T47D (cell line): Measurements from ENCODE around the gene NFATC1.

ENCODE experiments used
- DNase-seq, 2 experiments: peaks; one replicate each; pipeline versions ENCODE4 v3.0.0 to v3.0.0-alpha.2; 2011 to 2012; ENCODE audit warnings: low read depth in 1 of 2, low spot score in 1 of 2
- JUND ChIP-seq: IDR thresholded peaks from 2 replicates; pipeline ENCODE4 v1.6.1; 2012; ENCODE audit warnings: low read depth
- in situ Hi-C: cut with HindIII; loops from 2 replicates; pipeline ENCODE4 v1.10.0; 2016; ENCODE audit warnings: low sequenced_read_pairs, low pct_unique_long_range_greater_than_20kb

The NFATC1 gene

GRCh38 chr18:79452190-79452990, 56.7 kb downstream of the NFATC1 start:
- no peak for TF ChIP-seq JUND
- DNase-seq: no peak
- in situ Hi-C loops: no loop called here

GRCh38 chr18:79452991-79453645, 57.4 kb downstream of the NFATC1 start:
- in situ Hi-C loops: no loop called here
- no peak for DNase-seq
- TF ChIP-seq JUND: no peak

- in situ Hi-C loops: no loop called here
- DNase-seq: no peak
- no peak for TF ChIP-seq JUND
Observed at GRCh38 chr18:79453816-79454735, 58.3 kb downstream of the NFATC1 start.

DNA sequence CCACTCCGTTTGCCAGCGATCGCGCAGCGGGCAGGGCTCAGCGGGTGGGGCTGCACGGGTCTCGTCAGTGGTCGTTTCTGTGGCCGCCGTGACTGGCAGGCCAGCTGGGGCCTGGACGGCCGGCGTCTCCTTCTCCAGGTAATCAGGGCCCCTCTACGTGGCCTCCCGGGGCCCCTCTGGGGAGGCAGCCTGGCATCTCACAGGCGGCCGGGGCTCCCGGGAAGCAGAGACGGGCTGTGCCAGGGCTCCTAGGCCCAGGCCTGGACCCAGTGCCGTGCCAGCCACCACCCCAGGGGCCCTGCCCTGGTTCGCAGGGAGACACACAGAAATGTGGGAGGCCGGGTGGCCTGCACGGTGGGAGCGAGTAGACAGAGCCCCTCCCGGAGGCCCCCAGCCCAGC, 59.5 kb downstream of the NFATC1 start:
- DNase-seq: no peak
- in situ Hi-C loops: no loop called here
- no peak for TF ChIP-seq JUND

DNA sequence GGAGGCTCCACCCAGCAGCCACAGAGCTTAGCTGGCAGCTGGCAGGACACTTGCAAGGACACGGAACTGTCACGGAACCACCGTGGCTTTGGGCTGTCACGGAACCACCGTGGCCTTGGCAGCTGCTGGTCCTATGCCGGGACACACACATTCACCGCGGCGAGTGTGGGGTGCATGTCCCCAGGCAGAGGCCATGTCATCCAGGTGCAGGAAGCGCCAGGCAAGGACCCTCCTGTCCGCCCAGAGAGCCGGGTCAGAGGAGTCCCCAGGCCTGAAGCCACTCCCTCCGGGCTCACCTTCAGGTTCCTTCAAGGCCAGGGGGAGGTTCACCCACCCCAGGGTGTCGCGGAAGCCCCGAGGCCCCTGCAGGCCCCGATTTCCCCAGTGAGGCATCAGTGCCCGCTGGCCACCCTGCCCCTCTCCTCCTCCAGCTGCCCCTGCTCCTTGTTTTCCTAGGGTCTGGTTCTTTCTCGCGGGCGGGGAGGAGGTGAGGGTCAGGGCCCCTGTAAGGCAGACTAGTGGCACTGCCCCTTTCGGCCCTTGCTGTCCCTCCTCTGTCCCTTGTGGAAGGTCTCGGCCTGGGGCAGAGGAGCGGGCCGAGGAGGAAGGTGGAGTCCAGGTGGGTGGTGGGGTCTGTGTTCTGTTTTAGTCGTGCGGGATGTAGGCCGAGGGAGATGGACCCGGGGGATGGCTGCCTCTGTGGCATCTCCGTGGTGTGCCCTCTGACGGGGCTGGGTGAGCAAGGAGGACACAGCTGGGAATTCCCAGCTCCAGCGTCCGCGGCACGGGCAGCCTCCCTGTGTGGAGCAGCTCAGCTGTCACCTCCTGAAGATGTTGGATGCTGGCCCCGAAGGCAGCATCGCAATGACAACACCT, 60.6 kb downstream of the NFATC1 start:
- in situ Hi-C loops: no loop called here
- no peak for DNase-seq
- TF ChIP-seq JUND: no peak

DNA sequence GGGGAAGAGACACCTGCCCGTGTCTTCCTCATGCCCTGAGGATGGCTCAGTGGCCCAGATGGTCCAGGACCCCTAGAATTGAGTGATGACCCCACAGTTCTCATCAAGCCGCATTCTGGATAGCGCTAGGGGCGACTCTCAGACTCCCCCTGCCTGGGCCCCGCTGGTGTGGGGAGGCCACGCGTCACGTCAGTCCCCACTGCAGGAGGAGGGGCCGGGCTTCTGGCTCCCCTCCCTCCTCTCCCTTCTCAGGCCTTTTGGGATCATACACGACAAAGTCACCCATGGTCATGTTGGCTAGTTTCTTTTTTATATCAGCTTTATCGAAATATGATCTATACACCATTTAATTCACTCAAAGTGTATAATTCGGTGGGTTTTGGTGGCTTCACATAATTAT, 61.5 kb downstream of the NFATC1 start:
- no peak for TF ChIP-seq JUND

GRCh38 chr18:79457652-79458051, 61.9 kb downstream of the NFATC1 start:
- in situ Hi-C loops: no loop called here
- no peak for TF ChIP-seq JUND
- no peak for DNase-seq

More for the DNA sequence above, 61.5 kb downstream of the NFATC1 start:
- in situ Hi-C loops: no loop called here
- DNase-seq: no peak

- DNase-seq: no peak
- no peak for TF ChIP-seq JUND
- in situ Hi-C loops: no loop called here
Observed at GRCh38 chr18:79458131-79458838, 62.6 kb downstream of the NFATC1 start.

- DNase-seq: no peak
- in situ Hi-C loops: no loop called here
- no peak for TF ChIP-seq JUND
Observed at GRCh38 chr18:79458917-79459803, 63.4 kb downstream of the NFATC1 start.

DNA sequence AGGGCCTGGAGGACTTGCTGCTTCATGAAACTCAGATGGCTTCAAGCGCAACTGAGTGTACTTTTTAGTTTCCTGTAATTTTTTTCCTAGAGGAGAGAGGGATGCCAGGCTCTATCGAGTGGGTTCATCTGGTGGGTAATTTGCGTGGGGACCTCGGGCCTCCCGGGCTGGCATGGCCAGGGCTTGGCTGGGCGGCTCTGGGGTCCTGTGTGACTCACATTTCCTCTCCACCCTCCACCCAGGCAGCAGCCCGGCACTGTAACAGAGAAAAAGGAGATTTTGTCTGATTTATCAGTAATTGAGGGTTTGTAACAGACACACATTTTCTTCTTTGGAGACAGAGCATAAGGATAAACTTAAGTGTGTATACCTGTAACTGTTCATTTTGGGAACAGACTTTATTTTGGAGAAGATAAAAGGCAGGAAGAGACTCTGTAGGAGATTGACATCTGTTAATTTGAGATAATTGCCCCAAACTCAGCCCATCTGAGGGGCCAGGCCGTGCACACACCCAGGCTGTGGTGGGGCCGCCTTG, 64.3 kb downstream of the NFATC1 start:
- no peak for DNase-seq
- in situ Hi-C loops: no loop called here
- no peak for TF ChIP-seq JUND
